B cell (primary cell): ENCODE results near the gene HIPK2. TPM values are rescaled to one million over a fixed set of nuclear protein-coding genes. Genes with fewer than 3 reads are reported as not detected.

Experiments used
- ATAC-seq: fragments of 200-7000 bp; cut with Tn5 transposase; one replicate; pipeline ENCODE4 v1.10.0; 2021; ENCODE audit warnings: low read depth, mild to moderate bottlenecking, moderate number of reproducible peaks, moderate library complexity
- CTCF ChIA-PET: fragments of 350-600 bp; sonication (Branson Sonifier 250); formaldehyde crosslinking; loops from one replicate; lab custom pipeline; 2021; ENCODE audit warnings: antibody characterized with exemption, inconsistent platforms; lab: Charles Lee
- POLR2A ChIA-PET: fragments of 350-600 bp; sonication (Branson Sonifier 250); formaldehyde crosslinking; loops from one replicate; lab custom pipeline; 2021; ENCODE audit warnings: antibody characterized with exemption; lab: Charles Lee
- DNase-seq: peaks from one replicate; pipeline ENCODE4 v3.0.0; 2013
- H2AFZ ChIP-seq: 2 replicates; pipeline ENCODE4 v1.6.1; 2012; ENCODE audit warnings: mild to moderate bottlenecking, low read depth, low read length; ENCODE audit not compliant: insufficient read depth, poor library complexity, severe bottlenecking
- H3K27ac ChIP-seq, 2 donors: 1 replicate in 1 of 2; 2 replicates in 1 of 2; pipeline ENCODE4 v1.5.1; 2012 to 2013; ENCODE audit warnings: low read length in 2 of 2, mild to moderate bottlenecking in 2 of 2, moderate library complexity in 1 of 2
- H3K27me3 ChIP-seq, 4 experiments: fragments of 200-600 bp in 1 of 4; sonication (generic) in 1 of 4; replicated peaks in 1 of 4; 1 replicate in 2 of 4; 2 replicates in 2 of 4; pipeline versions ENCODE4 v1.6.1 to v1.7.0; 2013 to 2016; ENCODE audit warnings: low read length in 3 of 4, mild to moderate bottlenecking in 2 of 4, mixed read lengths in 1 of 4, moderate library complexity in 1 of 4; ENCODE audit not compliant: insufficient read depth in 4 of 4, control insufficient read depth in 3 of 4; ENCODE audit errors: control extremely low read depth in 1 of 4
- H3K36me3 ChIP-seq, 2 experiments: replicated peaks in 1 of 2; 1 replicate in 1 of 2; 2 replicates in 1 of 2; pipeline versions ENCODE4 v1.6.1 to v1.7.1; 2013; ENCODE audit warnings: low read length in 1 of 2; ENCODE audit not compliant: insufficient read depth in 2 of 2, control insufficient read depth in 1 of 2; ENCODE audit errors: control extremely low read depth in 1 of 2, extremely low read depth in 1 of 2
- H3K4me1 ChIP-seq, 2 donors: fragments of 200-600 bp in 1 of 2; sonication (generic) in 1 of 2; 1 replicate in 1 of 2; 2 replicates in 1 of 2; pipeline versions ENCODE4 v1.5.1 to v1.6.1; 2013 to 2017; ENCODE audit warnings: low read length in 2 of 2; ENCODE audit not compliant: control insufficient read depth in 2 of 2, insufficient read depth in 2 of 2
- H3K4me2 ChIP-seq: replicated peaks from 2 replicates; pipeline ENCODE3; 2012; ENCODE audit warnings: mild to moderate bottlenecking, low read depth, low read length; ENCODE audit not compliant: poor library complexity, severe bottlenecking
- H3K4me3 ChIP-seq, 5 experiments: fragments of 200-600 bp in 1 of 5; sonication (generic) in 1 of 5; 1 replicate in 3 of 5; 2 replicates in 2 of 5; pipeline versions ENCODE4 v1.5.1 to v1.7.0; 2011 to 2016; ENCODE audit warnings: low read length in 4 of 5, mild to moderate bottlenecking in 4 of 5, low read depth in 2 of 5, control low read depth in 1 of 5, moderate library complexity in 1 of 5; ENCODE audit not compliant: insufficient read depth in 1 of 5; ENCODE audit errors: control extremely low read depth in 1 of 5, extremely low read depth in 1 of 5
- H3K79me2 ChIP-seq: fragments of 200-600 bp; sonication (generic); one replicate; pipeline ENCODE4 v1.6.0; 2016; ENCODE audit warnings: low read length; ENCODE audit not compliant: control insufficient read depth, insufficient read depth
- H3K9ac ChIP-seq: fragments of 200-600 bp; sonication (generic); 2 replicates; pipeline ENCODE4 v1.6.1; 2017; ENCODE audit warnings: mild to moderate bottlenecking, low read length, moderate library complexity
- H3K9me3 ChIP-seq, 3 donors: one replicate each; pipeline versions ENCODE4 v1.6.1 to v1.7.1; 2013; ENCODE audit warnings: low read length in 2 of 3; ENCODE audit not compliant: control insufficient read depth in 2 of 3, insufficient read depth in 1 of 3; ENCODE audit errors: control extremely low read depth in 1 of 3
- H4K20me1 ChIP-seq: 2 replicates; pipeline ENCODE4 v1.6.0; 2012; ENCODE audit warnings: mild to moderate bottlenecking, low read length; ENCODE audit not compliant: insufficient read depth, control insufficient read depth, poor library complexity, severe bottlenecking
- H3K27ac Mint-ChIP-seq: one replicate; pipeline ENCODE4 v1.8.0; 2021; ENCODE audit warnings: mixed read lengths
- H3K27me3 Mint-ChIP-seq: one replicate; pipeline ENCODE4 v1.8.0; 2021; ENCODE audit warnings: mixed read lengths
- H3K4me1 Mint-ChIP-seq: one replicate; pipeline ENCODE4 v1.8.0; 2021; ENCODE audit warnings: mixed read lengths
- H3K4me3 Mint-ChIP-seq: one replicate; pipeline ENCODE4 v1.8.0; 2021; ENCODE audit warnings: mixed read lengths
- H3K9me3 Mint-ChIP-seq: one replicate; pipeline ENCODE4 v1.8.0; 2022; ENCODE audit warnings: mixed read lengths; ENCODE audit not compliant: insufficient read depth
- EZH2 ChIP-seq: IDR thresholded peaks from 2 replicates; pipeline ENCODE4 v1.6.1; 2012; ENCODE audit warnings: borderline replicate concordance, low read depth, mild to moderate bottlenecking, moderate library complexity, low read length; ENCODE audit not compliant: insufficient read depth, poor library complexity, severe bottlenecking
- WGBS: methylation state at CpG from one replicate; pipeline ENCODE4 v1.1.5; 2013; ENCODE audit warnings: missing lambda C conversion rate; ENCODE audit not compliant: insufficient coverage; 5-methylcytosine and 5-hydroxymethylcytosine counted together
- intact Hi-C: fragments of 100-400 bp; cut with micrococcal nuclease; formaldehyde crosslinking; loops from one replicate; pipeline ENCODE4 v1.10.0; 2022
- polyA plus RNA-seq: library from polyadenylated mRNA; depleted of rRNA; stranded (reverse); fragments of >200 nt; gene quantifications from 2 replicates; pipeline ENCODE4 v1.2.3, GENCODE V29; 2012
- total RNA-seq, 2 donors: library from RNA; stranded (reverse); fragments of 120-200 nt in 1 of 2; gene quantifications; 1 replicate in 1 of 2; 2 replicates in 1 of 2; pipeline versions ENCODE4 v1.2.3 to v1.2.4, GENCODE V29; 2013 to 2022
- TF ChIP-seq, protein P1 (sequence below): fragments of 200-600 bp; IDR thresholded peaks from one replicate; pipeline ENCODE4 v1.8.0; 2022; ENCODE audit warnings: antibody characterized with exemption, mild to moderate bottlenecking

Gene HIPK2
- total and polyA plus RNA-seq, 2 donors (not counting 1 experiment from before 2014, with no cell fraction given): 6.8 to 58.2 TPM

DNA sequence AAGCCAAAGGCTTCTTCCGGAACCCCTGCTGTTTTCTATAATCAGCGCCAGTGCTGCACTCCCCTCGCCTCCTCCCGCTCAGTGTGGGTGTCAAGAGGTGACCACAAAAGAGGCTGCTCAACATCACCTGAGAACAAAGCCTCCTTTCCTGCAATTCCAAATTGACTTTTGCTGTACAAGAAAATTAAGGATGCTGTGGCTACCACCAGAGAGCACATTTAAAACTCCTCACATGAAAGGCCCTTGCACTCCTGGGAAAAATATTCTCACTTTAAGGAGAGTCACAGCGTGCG is 96.4 kb downstream of the HIPK2 start:
- no peaks in the 10 kb centered on the region for H3K27me3 Mint-ChIP-seq
- 93% methylated on average over 6 of the region's 6 CpGs for WGBS
- H3K4me3 ChIP-seq: no peak overlapping the region
- no peak overlapping the region for H2AFZ ChIP-seq
- no peak overlapping the region for H3K4me2 ChIP-seq
- CTCF ChIA-PET: no interaction called here
- H3K27ac ChIP-seq: no peak overlapping the region
- no peak overlapping the region for H3K27ac Mint-ChIP-seq
- H3K36me3 ChIP-seq: peaks cover 0 to 2% of the 10 kb centered on the region in 2 experiments
- ATAC-seq: no peak
- H3K27me3 ChIP-seq: no peaks in the 10 kb centered on the region
- no peaks in the 10 kb centered on the region for H4K20me1 ChIP-seq
- intact Hi-C loops: no loop called here
- peaks cover 3% of the 10 kb centered on the region for H3K79me2 ChIP-seq
- H3K4me3 Mint-ChIP-seq: no peak overlapping the region
- no peak for TF ChIP-seq EZH2
- TF ChIP-seq, protein P1, sequence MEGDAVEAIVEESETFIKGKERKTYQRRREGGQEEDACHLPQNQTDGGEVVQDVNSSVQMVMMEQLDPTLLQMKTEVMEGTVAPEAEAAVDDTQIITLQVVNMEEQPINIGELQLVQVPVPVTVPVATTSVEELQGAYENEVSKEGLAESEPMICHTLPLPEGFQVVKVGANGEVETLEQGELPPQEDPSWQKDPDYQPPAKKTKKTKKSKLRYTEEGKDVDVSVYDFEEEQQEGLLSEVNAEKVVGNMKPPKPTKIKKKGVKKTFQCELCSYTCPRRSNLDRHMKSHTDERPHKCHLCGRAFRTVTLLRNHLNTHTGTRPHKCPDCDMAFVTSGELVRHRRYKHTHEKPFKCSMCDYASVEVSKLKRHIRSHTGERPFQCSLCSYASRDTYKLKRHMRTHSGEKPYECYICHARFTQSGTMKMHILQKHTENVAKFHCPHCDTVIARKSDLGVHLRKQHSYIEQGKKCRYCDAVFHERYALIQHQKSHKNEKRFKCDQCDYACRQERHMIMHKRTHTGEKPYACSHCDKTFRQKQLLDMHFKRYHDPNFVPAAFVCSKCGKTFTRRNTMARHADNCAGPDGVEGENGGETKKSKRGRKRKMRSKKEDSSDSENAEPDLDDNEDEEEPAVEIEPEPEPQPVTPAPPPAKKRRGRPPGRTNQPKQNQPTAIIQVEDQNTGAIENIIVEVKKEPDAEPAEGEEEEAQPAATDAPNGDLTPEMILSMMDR: no peak
- POLR2A ChIA-PET: no interaction called here
- DNase-seq: no peak
- H3K9ac ChIP-seq: no peak overlapping the region
- peaks cover 5% of the 10 kb centered on the region for H3K9me3 Mint-ChIP-seq
- peaks cover 4 to 18% of the 10 kb centered on the region in 2 donors for H3K4me1 ChIP-seq
- peaks cover 33% of the 10 kb centered on the region for H3K4me1 Mint-ChIP-seq
- no peaks in the 10 kb centered on the region for H3K9me3 ChIP-seq

DNA sequence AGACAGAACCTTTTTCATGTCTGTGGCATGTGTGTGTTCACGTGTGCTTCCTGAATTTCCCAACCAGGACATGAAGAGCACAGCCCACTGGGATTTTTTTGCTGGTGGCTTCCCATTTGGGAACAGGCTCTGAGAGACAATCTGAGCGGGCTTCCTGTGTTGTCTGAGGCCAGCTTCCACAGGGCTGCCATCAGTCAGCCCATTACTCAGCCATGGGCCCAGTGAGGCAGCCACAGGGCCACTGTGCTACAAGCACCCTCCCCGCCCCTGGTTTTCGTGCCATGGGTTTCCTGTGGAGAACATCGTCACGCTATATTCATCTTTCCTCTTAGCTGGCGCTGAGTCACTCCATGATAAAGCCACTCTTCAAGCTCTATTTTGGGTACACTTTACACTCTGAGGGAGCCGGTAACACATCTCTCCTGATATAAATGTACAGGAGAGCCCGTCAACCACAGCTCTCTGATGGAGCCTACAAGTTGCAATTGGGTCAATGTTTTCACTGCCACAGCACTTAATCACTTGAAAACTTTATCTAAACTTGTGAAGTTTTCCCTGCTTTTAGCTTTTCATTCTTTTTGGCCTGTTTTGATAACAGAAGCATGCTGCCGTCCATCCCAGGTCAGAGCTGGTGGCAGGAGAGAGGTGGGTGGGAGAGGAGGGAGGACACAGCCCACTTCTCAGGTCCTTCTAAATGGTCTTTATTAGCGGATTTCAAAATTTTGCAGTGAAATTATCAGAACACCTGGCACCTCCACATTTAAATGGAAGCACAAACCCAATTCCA is 96.9 kb downstream of the HIPK2 start:
- peaks cover 39% of the 10 kb centered on the region for H3K4me1 Mint-ChIP-seq
- H3K9ac ChIP-seq: no peak overlapping the region

More for the DNA sequence above, 96.9 kb downstream of the HIPK2 start:
- ChIA-PET CTCF (no interaction called here), POLR2A (no interaction called here)
- no peak overlapping the region for H3K27ac ChIP-seq
- H3K4me1 ChIP-seq: peaks cover 5 to 18% of the 10 kb centered on the region in 2 donors
- H3K36me3 ChIP-seq: peaks cover 0 to under 1% of the 10 kb centered on the region in 2 experiments
- Mint-ChIP-seq H3K27me3 (no peaks in the 10 kb centered on the region), H3K4me3 (no peak overlapping the region), H3K9me3 (peaks cover 3% of the 10 kb centered on the region), H3K27ac (peak overlapping the region; percentile 20)
- peaks cover 3% of the 10 kb centered on the region for H3K79me2 ChIP-seq
- no peaks in the 10 kb centered on the region for H3K27me3 ChIP-seq
- intact Hi-C loops: no loop called here
- no peaks in the 10 kb centered on the region for H3K9me3 ChIP-seq
- H3K4me2 ChIP-seq: no peak overlapping the region
- DNase-seq (no peak), ATAC-seq (no peak)
- 43% methylated on average over 11 of the region's 11 CpGs for WGBS
- no peak overlapping the region for H2AFZ ChIP-seq
- TF ChIP-seq EZH2: no peak
- TF ChIP-seq, protein P1: no peak
- H4K20me1 ChIP-seq: no peaks in the 10 kb centered on the region
- no peak overlapping the region for H3K4me3 ChIP-seq
